GM23338 (cell line): ENCODE data around the gene MLLT3.

Source experiments
- CREB1 ChIP-seq: fragments of 250-450 bp; sonication (Bioruptor Pico); IDR thresholded peaks from 2 replicates; pipeline ENCODE4 v1.5.0; 2020; ENCODE audit warnings: low read depth, mild to moderate bottlenecking, moderate library complexity
- ETS1 ChIP-seq: IDR thresholded peaks from 2 replicates; pipeline ENCODE4 v1.6.1; 2016; ENCODE audit warnings: antibody characterized with exemption
- EZH2 ChIP-seq: fragments of 200-600 bp; sonication (generic); IDR thresholded peaks from one replicate; pipeline ENCODE4 v1.8.0; 2017; ENCODE audit warnings: antibody characterized with exemption, mild to moderate bottlenecking, low read depth; ENCODE audit not compliant: unreplicated experiment
- EZH2phosphoT487 ChIP-seq: fragments of 200-600 bp; sonication (generic); IDR thresholded peaks from one replicate; pipeline ENCODE4 v1.8.1; 2018; ENCODE audit warnings: antibody characterized with exemption; ENCODE audit not compliant: unreplicated experiment
- JUNB ChIP-seq: IDR thresholded peaks from one replicate; pipeline ENCODE4 v1.6.1; 2016; ENCODE audit warnings: antibody characterized with exemption; ENCODE audit not compliant: unreplicated experiment
- NANOG ChIP-seq: IDR thresholded peaks from 2 replicates; pipeline ENCODE4 v1.6.1; 2016; ENCODE audit warnings: antibody characterized with exemption, borderline replicate concordance
- POLR2AphosphoS5 ChIP-seq: IDR thresholded peaks from 2 replicates; pipeline ENCODE4 v1.6.1; 2016; ENCODE audit warnings: antibody characterized with exemption, low read depth
- STAT1 ChIP-seq: IDR thresholded peaks from one replicate; pipeline ENCODE4 v1.6.1; 2016; ENCODE audit warnings: antibody characterized with exemption; ENCODE audit not compliant: unreplicated experiment
- ZNF114 ChIP-seq: fragments of 250-450 bp; sonication (Bioruptor Pico); IDR thresholded peaks from 2 replicates; pipeline ENCODE4 v1.5.0; 2020; ENCODE audit warnings: mild to moderate bottlenecking, moderate library complexity
- ZNF331 ChIP-seq: fragments of 250-450 bp; sonication (Bioruptor Pico); IDR thresholded peaks from 2 replicates; pipeline ENCODE4 v1.5.0; 2020; ENCODE audit warnings: low read depth, mild to moderate bottlenecking, moderate library complexity
- TF ChIP-seq, protein P1 (sequence below), 2 experiments: fragments of 200-600 bp in 1 of 2; sonication (generic) in 1 of 2; conservative IDR thresholded peaks; 2 replicates each; pipeline versions ENCODE4 v1.5.1 to v1.6.1; 2016 to 2017; ENCODE audit warnings: antibody characterized with exemption in 2 of 2, low read depth in 2 of 2, mild to moderate bottlenecking in 2 of 2, moderate library complexity in 1 of 2
- TF ChIP-seq, protein P2 (sequence below): IDR thresholded peaks from one replicate; pipeline ENCODE4 v1.6.1; 2018; ENCODE audit warnings: antibody characterized with exemption; ENCODE audit not compliant: unreplicated experiment
- TF ChIP-seq, protein P3 (sequence below): fragments of 250-450 bp; sonication (Bioruptor Pico); IDR thresholded peaks from 2 replicates; pipeline ENCODE4 v1.5.0; 2020; ENCODE audit warnings: mild to moderate bottlenecking, moderate library complexity

- TF ChIP-seq CREB1 (CRISPR knock-in tag) (no peak), POLR2AphosphoS5 (no peak), EZH2phosphoT487 (no peak), JUNB (no peak), EZH2 (no peak), STAT1 (no peak), ZNF114 (CRISPR knock-in tag) (no peak), NANOG (no peak), ETS1 (no peak), ZNF331 (CRISPR knock-in tag) (no peak)
- TF ChIP-seq, protein P1, sequence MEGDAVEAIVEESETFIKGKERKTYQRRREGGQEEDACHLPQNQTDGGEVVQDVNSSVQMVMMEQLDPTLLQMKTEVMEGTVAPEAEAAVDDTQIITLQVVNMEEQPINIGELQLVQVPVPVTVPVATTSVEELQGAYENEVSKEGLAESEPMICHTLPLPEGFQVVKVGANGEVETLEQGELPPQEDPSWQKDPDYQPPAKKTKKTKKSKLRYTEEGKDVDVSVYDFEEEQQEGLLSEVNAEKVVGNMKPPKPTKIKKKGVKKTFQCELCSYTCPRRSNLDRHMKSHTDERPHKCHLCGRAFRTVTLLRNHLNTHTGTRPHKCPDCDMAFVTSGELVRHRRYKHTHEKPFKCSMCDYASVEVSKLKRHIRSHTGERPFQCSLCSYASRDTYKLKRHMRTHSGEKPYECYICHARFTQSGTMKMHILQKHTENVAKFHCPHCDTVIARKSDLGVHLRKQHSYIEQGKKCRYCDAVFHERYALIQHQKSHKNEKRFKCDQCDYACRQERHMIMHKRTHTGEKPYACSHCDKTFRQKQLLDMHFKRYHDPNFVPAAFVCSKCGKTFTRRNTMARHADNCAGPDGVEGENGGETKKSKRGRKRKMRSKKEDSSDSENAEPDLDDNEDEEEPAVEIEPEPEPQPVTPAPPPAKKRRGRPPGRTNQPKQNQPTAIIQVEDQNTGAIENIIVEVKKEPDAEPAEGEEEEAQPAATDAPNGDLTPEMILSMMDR (conservative IDR thresholded peaks at IDR 0.05; ENCODE audit: low read depth in 2 of 2) = no peak
- TF ChIP-seq, protein P2, sequence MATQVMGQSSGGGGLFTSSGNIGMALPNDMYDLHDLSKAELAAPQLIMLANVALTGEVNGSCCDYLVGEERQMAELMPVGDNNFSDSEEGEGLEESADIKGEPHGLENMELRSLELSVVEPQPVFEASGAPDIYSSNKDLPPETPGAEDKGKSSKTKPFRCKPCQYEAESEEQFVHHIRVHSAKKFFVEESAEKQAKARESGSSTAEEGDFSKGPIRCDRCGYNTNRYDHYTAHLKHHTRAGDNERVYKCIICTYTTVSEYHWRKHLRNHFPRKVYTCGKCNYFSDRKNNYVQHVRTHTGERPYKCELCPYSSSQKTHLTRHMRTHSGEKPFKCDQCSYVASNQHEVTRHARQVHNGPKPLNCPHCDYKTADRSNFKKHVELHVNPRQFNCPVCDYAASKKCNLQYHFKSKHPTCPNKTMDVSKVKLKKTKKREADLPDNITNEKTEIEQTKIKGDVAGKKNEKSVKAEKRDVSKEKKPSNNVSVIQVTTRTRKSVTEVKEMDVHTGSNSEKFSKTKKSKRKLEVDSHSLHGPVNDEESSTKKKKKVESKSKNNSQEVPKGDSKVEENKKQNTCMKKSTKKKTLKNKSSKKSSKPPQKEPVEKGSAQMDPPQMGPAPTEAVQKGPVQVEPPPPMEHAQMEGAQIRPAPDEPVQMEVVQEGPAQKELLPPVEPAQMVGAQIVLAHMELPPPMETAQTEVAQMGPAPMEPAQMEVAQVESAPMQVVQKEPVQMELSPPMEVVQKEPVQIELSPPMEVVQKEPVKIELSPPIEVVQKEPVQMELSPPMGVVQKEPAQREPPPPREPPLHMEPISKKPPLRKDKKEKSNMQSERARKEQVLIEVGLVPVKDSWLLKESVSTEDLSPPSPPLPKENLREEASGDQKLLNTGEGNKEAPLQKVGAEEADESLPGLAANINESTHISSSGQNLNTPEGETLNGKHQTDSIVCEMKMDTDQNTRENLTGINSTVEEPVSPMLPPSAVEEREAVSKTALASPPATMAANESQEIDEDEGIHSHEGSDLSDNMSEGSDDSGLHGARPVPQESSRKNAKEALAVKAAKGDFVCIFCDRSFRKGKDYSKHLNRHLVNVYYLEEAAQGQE = no peak
- TF ChIP-seq, protein P3, sequence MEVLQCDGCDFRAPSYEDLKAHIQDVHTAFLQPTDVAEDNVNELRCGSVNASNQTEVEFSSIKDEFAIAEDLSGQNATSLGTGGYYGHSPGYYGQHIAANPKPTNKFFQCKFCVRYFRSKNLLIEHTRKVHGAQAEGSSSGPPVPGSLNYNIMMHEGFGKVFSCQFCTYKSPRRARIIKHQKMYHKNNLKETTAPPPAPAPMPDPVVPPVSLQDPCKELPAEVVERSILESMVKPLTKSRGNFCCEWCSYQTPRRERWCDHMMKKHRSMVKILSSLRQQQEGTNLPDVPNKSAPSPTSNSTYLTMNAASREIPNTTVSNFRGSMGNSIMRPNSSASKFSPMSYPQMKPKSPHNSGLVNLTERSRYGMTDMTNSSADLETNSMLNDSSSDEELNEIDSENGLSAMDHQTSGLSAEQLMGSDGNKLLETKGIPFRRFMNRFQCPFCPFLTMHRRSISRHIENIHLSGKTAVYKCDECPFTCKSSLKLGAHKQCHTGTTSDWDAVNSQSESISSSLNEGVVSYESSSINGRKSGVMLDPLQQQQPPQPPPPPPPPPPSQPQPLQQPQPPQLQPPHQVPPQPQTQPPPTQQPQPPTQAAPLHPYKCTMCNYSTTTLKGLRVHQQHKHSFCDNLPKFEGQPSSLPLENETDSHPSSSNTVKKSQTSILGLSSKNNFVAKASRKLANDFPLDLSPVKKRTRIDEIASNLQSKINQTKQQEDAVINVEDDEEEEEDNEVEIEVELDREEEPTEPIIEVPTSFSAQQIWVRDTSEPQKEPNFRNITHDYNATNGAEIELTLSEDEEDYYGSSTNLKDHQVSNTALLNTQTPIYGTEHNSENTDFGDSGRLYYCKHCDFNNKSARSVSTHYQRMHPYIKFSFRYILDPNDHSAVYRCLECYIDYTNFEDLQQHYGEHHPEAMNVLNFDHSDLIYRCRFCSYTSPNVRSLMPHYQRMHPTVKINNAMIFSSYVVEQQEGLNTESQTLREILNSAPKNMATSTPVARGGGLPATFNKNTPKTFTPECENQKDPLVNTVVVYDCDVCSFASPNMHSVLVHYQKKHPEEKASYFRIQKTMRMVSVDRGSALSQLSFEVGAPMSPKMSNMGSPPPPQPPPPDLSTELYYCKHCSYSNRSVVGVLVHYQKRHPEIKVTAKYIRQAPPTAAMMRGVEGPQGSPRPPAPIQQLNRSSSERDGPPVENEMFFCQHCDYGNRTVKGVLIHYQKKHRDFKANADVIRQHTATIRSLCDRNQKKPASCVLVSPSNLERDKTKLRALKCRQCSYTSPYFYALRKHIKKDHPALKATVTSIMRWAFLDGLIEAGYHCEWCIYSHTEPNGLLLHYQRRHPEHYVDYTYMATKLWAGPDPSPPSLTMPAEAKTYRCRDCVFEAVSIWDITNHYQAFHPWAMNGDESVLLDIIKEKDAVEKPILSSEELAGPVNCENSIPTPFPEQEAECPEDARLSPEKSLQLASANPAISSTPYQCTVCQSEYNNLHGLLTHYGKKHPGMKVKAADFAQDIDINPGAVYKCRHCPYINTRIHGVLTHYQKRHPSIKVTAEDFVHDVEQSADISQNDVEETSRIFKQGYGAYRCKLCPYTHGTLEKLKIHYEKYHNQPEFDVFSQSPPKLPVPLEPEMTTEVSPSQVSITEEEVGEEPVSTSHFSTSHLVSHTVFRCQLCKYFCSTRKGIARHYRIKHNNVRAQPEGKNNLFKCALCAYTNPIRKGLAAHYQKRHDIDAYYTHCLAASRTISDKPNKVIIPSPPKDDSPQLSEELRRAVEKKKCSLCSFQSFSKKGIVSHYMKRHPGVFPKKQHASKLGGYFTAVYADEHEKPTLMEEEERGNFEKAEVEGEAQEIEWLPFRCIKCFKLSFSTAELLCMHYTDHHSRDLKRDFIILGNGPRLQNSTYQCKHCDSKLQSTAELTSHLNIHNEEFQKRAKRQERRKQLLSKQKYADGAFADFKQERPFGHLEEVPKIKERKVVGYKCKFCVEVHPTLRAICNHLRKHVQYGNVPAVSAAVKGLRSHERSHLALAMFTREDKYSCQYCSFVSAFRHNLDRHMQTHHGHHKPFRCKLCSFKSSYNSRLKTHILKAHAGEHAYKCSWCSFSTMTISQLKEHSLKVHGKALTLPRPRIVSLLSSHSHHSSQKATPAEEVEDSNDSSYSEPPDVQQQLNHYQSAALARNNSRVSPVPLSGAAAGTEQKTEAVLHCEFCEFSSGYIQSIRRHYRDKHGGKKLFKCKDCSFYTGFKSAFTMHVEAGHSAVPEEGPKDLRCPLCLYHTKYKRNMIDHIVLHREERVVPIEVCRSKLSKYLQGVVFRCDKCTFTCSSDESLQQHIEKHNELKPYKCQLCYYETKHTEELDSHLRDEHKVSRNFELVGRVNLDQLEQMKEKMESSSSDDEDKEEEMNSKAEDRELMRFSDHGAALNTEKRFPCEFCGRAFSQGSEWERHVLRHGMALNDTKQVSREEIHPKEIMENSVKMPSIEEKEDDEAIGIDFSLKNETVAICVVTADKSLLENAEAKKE (CRISPR knock-in tag) = no peak
Measured at GRCh38 chr9:20380546-20380945, 241.8 kb downstream of the MLLT3 start.
